Limb (tissue), 2 donors: ENCODE results near the gene RPA1.
A peak's percentile ranks its signal among the peaks of the same experiment; 100 is the strongest.
"Not testable (repeated sequence)": the region's sequence is repeated elsewhere in the genome, so short reads cannot be mapped to it uniquely, and the experiment has no call there.

Source experiments
- DNase-seq, 2 donors: peaks; one replicate each; pipeline ENCODE4 v3.0.0-alpha.2; 2016; ENCODE audit errors: extremely low spot score in 2 of 2

The RPA1 gene

GRCh38 chr17:1878419-1879121 lies 48.8 kb downstream of the RPA1 start:
- no peak for DNase-seq

- DNase-seq: no peak
These were observed 51.2 kb downstream of the RPA1 start for GRCh38 chr17:1880851-1881630.

- DNase-seq: no peak
These were observed 53.0 kb downstream of the RPA1 start for GRCh38 chr17:1882836-1883235.

- no peak for DNase-seq
These were observed 53.7 kb downstream of the RPA1 start for GRCh38 chr17:1883536-1883935.

- no peak for DNase-seq
These were observed 58.9 kb downstream of the RPA1 start for GRCh38 chr17:1888741-1889140.

GRCh38 chr17:1890758-1891450 lies 61.1 kb downstream of the RPA1 start:
- no peak for DNase-seq

GRCh38 chr17:1894753-1895339 lies 65.0 kb downstream of the RPA1 start:
- DNase-seq: no peak

GRCh38 chr17:1895479-1895878 lies 65.7 kb downstream of the RPA1 start:
- not testable (repeated sequence) for DNase-seq

GRCh38 chr17:1896243-1897104 lies 66.7 kb downstream of the RPA1 start:
- DNase-seq: no peak

- DNase-seq: no peak
These were observed 67.4 kb downstream of the RPA1 start for GRCh38 chr17:1897105-1897656.

GRCh38 chr17:1898332-1898731 lies 68.5 kb downstream of the RPA1 start:
- DNase-seq: no peak

- no peak for DNase-seq
These were observed 69.1 kb downstream of the RPA1 start for GRCh38 chr17:1898872-1899271.

- no peak for DNase-seq
These were observed 69.7 kb downstream of the RPA1 start for GRCh38 chr17:1899403-1900000.

GRCh38 chr17:1904273-1905182 lies 74.7 kb downstream of the RPA1 start:
- DNase-seq: no peak

- DNase-seq: peak in 1 of 2 donors; percentile 49
These were observed 75.5 kb downstream of the RPA1 start for GRCh38 chr17:1905190-1905913.

GRCh38 chr17:1906662-1907101 lies 76.9 kb downstream of the RPA1 start:
- DNase-seq: no peak

- DNase-seq: no peak
These were observed 77.4 kb downstream of the RPA1 start for GRCh38 chr17:1907216-1907631.

- peak in 1 of 2 donors; percentile 71 for DNase-seq
These were observed 78.3 kb downstream of the RPA1 start for GRCh38 chr17:1907909-1908698.
